ENCODE data around the gene HK1.

The HK1 gene

GRCh38 chr10:69392481-69393000 lies 114.2 kb downstream of the HK1 start:
- Histone ChIP-seq H3K4me1 (ENCODE audit: control insufficient read depth, insufficient read depth, low read length, poor library complexity, severe bottlenecking) (peaks cover 6% of the 10 kb centered on the region), H3K27ac (ENCODE audit: insufficient read depth, low read length, poor library complexity, severe bottlenecking) (no peak overlapping the region), H3K9me3 (ENCODE audit: control insufficient read depth, low read length) (no peaks in the 10 kb centered on the region), H3K27me3 (replicated peaks; ENCODE audit: control insufficient read depth, insufficient read depth, low read length, poor library complexity, severe bottlenecking) (no peaks in the 10 kb centered on the region), H3K4me3 (ENCODE audit: insufficient read depth, low read depth, low read length, poor library complexity, severe bottlenecking) (no peak overlapping the region), H3K36me3 (ENCODE audit: control insufficient read depth, insufficient read depth, low read length) (peaks cover 76% of the 10 kb centered on the region)
- DNase-seq: peak; percentile 65 to 70 (median 66)

GRCh38 chr10:69394020-69394419 lies 115.7 kb downstream of the HK1 start:
- Histone ChIP-seq H3K9me3 (ENCODE audit: control insufficient read depth, low read length) (no peaks in the 10 kb centered on the region), H3K4me3 (ENCODE audit: insufficient read depth, low read depth, low read length, poor library complexity, severe bottlenecking) (no peak overlapping the region), H3K36me3 (ENCODE audit: control insufficient read depth, insufficient read depth, low read length) (peaks cover 73% of the 10 kb centered on the region), H3K27me3 (replicated peaks; ENCODE audit: control insufficient read depth, insufficient read depth, low read length, poor library complexity, severe bottlenecking) (no peaks in the 10 kb centered on the region), H3K4me1 (ENCODE audit: control insufficient read depth, insufficient read depth, low read length, poor library complexity, severe bottlenecking) (peaks cover 6% of the 10 kb centered on the region), H3K27ac (ENCODE audit: insufficient read depth, low read length, poor library complexity, severe bottlenecking) (no peak overlapping the region)
- no peak for DNase-seq

GRCh38 chr10:69397972-69398371 lies 119.7 kb downstream of the HK1 start:
- Histone ChIP-seq H3K4me1 (ENCODE audit: control insufficient read depth, insufficient read depth, low read length, poor library complexity, severe bottlenecking) (no peaks in the 10 kb centered on the region), H3K9me3 (ENCODE audit: control insufficient read depth, low read length) (no peaks in the 10 kb centered on the region), H3K27ac (ENCODE audit: insufficient read depth, low read length, poor library complexity, severe bottlenecking) (no peak overlapping the region), H3K36me3 (ENCODE audit: control insufficient read depth, insufficient read depth, low read length) (peaks cover 83% of the 10 kb centered on the region), H3K27me3 (replicated peaks; ENCODE audit: control insufficient read depth, insufficient read depth, low read length, poor library complexity, severe bottlenecking) (no peaks in the 10 kb centered on the region), H3K4me3 (ENCODE audit: insufficient read depth, low read depth, low read length, poor library complexity, severe bottlenecking) (no peak overlapping the region)
- DNase-seq: no peak

GRCh38 chr10:69398466-69398865 lies 120.2 kb downstream of the HK1 start:
- no peaks in the 10 kb centered on the region for H3K4me1 ChIP-seq (ENCODE audit: control insufficient read depth, insufficient read depth, low read length, poor library complexity, severe bottlenecking)
- H3K27ac ChIP-seq (ENCODE audit: insufficient read depth, low read length, poor library complexity, severe bottlenecking): no peak overlapping the region
- DNase-seq: no peak
- H3K4me3 ChIP-seq (ENCODE audit: insufficient read depth, low read depth, low read length, poor library complexity, severe bottlenecking): no peak overlapping the region
- no peaks in the 10 kb centered on the region for H3K27me3 ChIP-seq (replicated peaks; ENCODE audit: control insufficient read depth, insufficient read depth, low read length, poor library complexity, severe bottlenecking)
- H3K9me3 ChIP-seq (ENCODE audit: control insufficient read depth, low read length): no peaks in the 10 kb centered on the region
- peaks cover 85% of the 10 kb centered on the region for H3K36me3 ChIP-seq (ENCODE audit: control insufficient read depth, insufficient read depth, low read length)

DNA sequence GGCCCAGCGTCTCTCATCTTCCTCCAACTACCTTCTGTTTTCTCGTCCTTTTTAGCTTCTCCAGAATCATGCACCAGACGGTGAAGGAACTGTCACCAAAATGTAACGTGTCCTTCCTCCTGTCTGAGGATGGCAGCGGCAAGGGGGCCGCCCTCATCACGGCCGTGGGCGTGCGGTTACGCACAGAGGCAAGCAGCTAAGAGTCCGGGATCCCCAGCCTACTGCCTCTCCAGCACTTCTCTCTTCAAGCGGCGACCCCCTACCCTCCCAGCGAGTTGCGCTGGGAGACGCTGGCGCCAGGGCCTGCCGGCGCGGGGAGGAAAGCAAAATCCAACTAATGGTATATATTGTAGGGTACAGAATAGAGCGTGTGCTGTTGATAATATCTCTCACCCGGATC lies 122.6 kb downstream of the HK1 start:
- peaks cover 64% of the 10 kb centered on the region for H3K36me3 ChIP-seq (ENCODE audit: control insufficient read depth, insufficient read depth, low read length)
- DNase-seq: no peak
- H3K4me1 ChIP-seq (ENCODE audit: control insufficient read depth, insufficient read depth, low read length, poor library complexity, severe bottlenecking): no peaks in the 10 kb centered on the region
- H3K27me3 ChIP-seq (replicated peaks; ENCODE audit: control insufficient read depth, insufficient read depth, low read length, poor library complexity, severe bottlenecking): no peaks in the 10 kb centered on the region
- no peak overlapping the region for H3K4me3 ChIP-seq (ENCODE audit: insufficient read depth, low read depth, low read length, poor library complexity, severe bottlenecking)
- no peaks in the 10 kb centered on the region for H3K9me3 ChIP-seq (ENCODE audit: control insufficient read depth, low read length)
- no peak overlapping the region for H3K27ac ChIP-seq (ENCODE audit: insufficient read depth, low read length, poor library complexity, severe bottlenecking)

- no peaks in the 10 kb centered on the region for H3K4me1 ChIP-seq (ENCODE audit: control insufficient read depth, insufficient read depth, low read length, poor library complexity, severe bottlenecking)
- DNase-seq: no peak
- H3K9me3 ChIP-seq (ENCODE audit: control insufficient read depth, low read length): no peaks in the 10 kb centered on the region
- no peak overlapping the region for H3K27ac ChIP-seq (ENCODE audit: insufficient read depth, low read length, poor library complexity, severe bottlenecking)
- no peaks in the 10 kb centered on the region for H3K27me3 ChIP-seq (replicated peaks; ENCODE audit: control insufficient read depth, insufficient read depth, low read length, poor library complexity, severe bottlenecking)
- H3K4me3 ChIP-seq (ENCODE audit: insufficient read depth, low read depth, low read length, poor library complexity, severe bottlenecking): no peak overlapping the region
- peaks cover 60% of the 10 kb centered on the region for H3K36me3 ChIP-seq (ENCODE audit: control insufficient read depth, insufficient read depth, low read length)
Observed at GRCh38 chr10:69401416-69401815, 123.1 kb downstream of the HK1 start.

GRCh38 chr10:69402386-69402785 lies 124.1 kb downstream of the HK1 start:
- H3K4me3 ChIP-seq (ENCODE audit: insufficient read depth, low read depth, low read length, poor library complexity, severe bottlenecking): no peak overlapping the region
- H3K4me1 ChIP-seq (ENCODE audit: control insufficient read depth, insufficient read depth, low read length, poor library complexity, severe bottlenecking): no peaks in the 10 kb centered on the region
- H3K27ac ChIP-seq (ENCODE audit: insufficient read depth, low read length, poor library complexity, severe bottlenecking): no peak overlapping the region
- no peak for DNase-seq
- peaks cover 50% of the 10 kb centered on the region for H3K36me3 ChIP-seq (ENCODE audit: control insufficient read depth, insufficient read depth, low read length)
- no peaks in the 10 kb centered on the region for H3K9me3 ChIP-seq (ENCODE audit: control insufficient read depth, low read length)
- no peaks in the 10 kb centered on the region for H3K27me3 ChIP-seq (replicated peaks; ENCODE audit: control insufficient read depth, insufficient read depth, low read length, poor library complexity, severe bottlenecking)

GRCh38 chr10:69403066-69403465 lies 124.8 kb downstream of the HK1 start:
- Histone ChIP-seq H3K27me3 (replicated peaks; ENCODE audit: control insufficient read depth, insufficient read depth, low read length, poor library complexity, severe bottlenecking) (no peaks in the 10 kb centered on the region), H3K9me3 (ENCODE audit: control insufficient read depth, low read length) (no peaks in the 10 kb centered on the region), H3K27ac (ENCODE audit: insufficient read depth, low read length, poor library complexity, severe bottlenecking) (no peak overlapping the region), H3K4me1 (ENCODE audit: control insufficient read depth, insufficient read depth, low read length, poor library complexity, severe bottlenecking) (peaks cover 2% of the 10 kb centered on the region), H3K4me3 (ENCODE audit: insufficient read depth, low read depth, low read length, poor library complexity, severe bottlenecking) (no peak overlapping the region), H3K36me3 (ENCODE audit: control insufficient read depth, insufficient read depth, low read length) (peaks cover 46% of the 10 kb centered on the region)
- DNase-seq: no peak

GRCh38 chr10:69403519-69403918 lies 125.2 kb downstream of the HK1 start:
- DNase-seq: no peak
- Histone ChIP-seq H3K36me3 (ENCODE audit: control insufficient read depth, insufficient read depth, low read length) (peaks cover 43% of the 10 kb centered on the region), H3K4me3 (ENCODE audit: insufficient read depth, low read depth, low read length, poor library complexity, severe bottlenecking) (no peak overlapping the region), H3K27me3 (replicated peaks; ENCODE audit: control insufficient read depth, insufficient read depth, low read length, poor library complexity, severe bottlenecking) (no peaks in the 10 kb centered on the region), H3K4me1 (ENCODE audit: control insufficient read depth, insufficient read depth, low read length, poor library complexity, severe bottlenecking) (peaks cover 6% of the 10 kb centered on the region), H3K27ac (ENCODE audit: insufficient read depth, low read length, poor library complexity, severe bottlenecking) (no peak overlapping the region), H3K9me3 (ENCODE audit: control insufficient read depth, low read length) (no peaks in the 10 kb centered on the region)

- no peaks in the 10 kb centered on the region for H3K27me3 ChIP-seq (replicated peaks; ENCODE audit: control insufficient read depth, insufficient read depth, low read length, poor library complexity, severe bottlenecking)
- peaks cover 30% of the 10 kb centered on the region for H3K36me3 ChIP-seq (ENCODE audit: control insufficient read depth, insufficient read depth, low read length)
- peaks cover 12% of the 10 kb centered on the region for H3K4me1 ChIP-seq (ENCODE audit: control insufficient read depth, insufficient read depth, low read length, poor library complexity, severe bottlenecking)
- no peak for DNase-seq
- H3K4me3 ChIP-seq (ENCODE audit: insufficient read depth, low read depth, low read length, poor library complexity, severe bottlenecking): no peak overlapping the region
- H3K27ac ChIP-seq (ENCODE audit: insufficient read depth, low read length, poor library complexity, severe bottlenecking): no peak overlapping the region
- no peaks in the 10 kb centered on the region for H3K9me3 ChIP-seq (ENCODE audit: control insufficient read depth, low read length)
Observed at GRCh38 chr10:69404786-69405185, 126.5 kb downstream of the HK1 start.

All from effector memory CD4-positive, alpha-beta T cell (primary cell).